Kidney (tissue), 14 donors: ENCODE measurements around the gene ALDH1A2. TPM values are rescaled to one million over a fixed set of nuclear protein-coding genes. Genes with fewer than 3 reads are reported as not detected.

Experiments
- DNase-seq, 5 donors: peaks; one replicate each; pipeline ENCODE4 v3.0.0-alpha.2; 2013 to 2020
- FAIRE-seq: peaks from 2 replicates; lab custom pipeline; 2012; peaks lifted over from hg19 to GRCh38; lab: Jason Lieb, UNC
- H3K27ac ChIP-seq, 2 donors: one replicate each; pipeline ENCODE4 v1.7.0; 2013; ENCODE audit warnings: low read depth in 2 of 2, low read length in 2 of 2, inconsistent platforms in 1 of 2
- H3K27me3 ChIP-seq: one replicate; pipeline ENCODE4 v1.7.1; 2013; ENCODE audit warnings: low read length, inconsistent platforms; ENCODE audit not compliant: control insufficient read depth, insufficient read depth
- H3K36me3 ChIP-seq, 3 donors: one replicate each; pipeline versions ENCODE4 v1.7.0 to v1.7.1; 2013; ENCODE audit warnings: low read length in 3 of 3, control low read depth in 1 of 3, inconsistent platforms in 1 of 3; ENCODE audit not compliant: insufficient read depth in 3 of 3, control insufficient read depth in 2 of 3
- H3K4me1 ChIP-seq, 3 donors: one replicate each; pipeline versions ENCODE4 v1.7.0 to v1.7.1; 2013; ENCODE audit warnings: low read length in 3 of 3, inconsistent platforms in 1 of 3, low read depth in 1 of 3; ENCODE audit not compliant: control insufficient read depth in 2 of 3, insufficient read depth in 2 of 3
- H3K4me3 ChIP-seq, 3 donors: one replicate each; pipeline versions ENCODE4 v1.7.0 to v1.8.1; 2013; ENCODE audit warnings: low read length in 3 of 3, control low read depth in 1 of 3, inconsistent platforms in 1 of 3
- H3K9ac ChIP-seq, 3 donors: one replicate each; pipeline versions ENCODE4 v1.7.0 to v1.7.1; 2013; ENCODE audit warnings: low read length in 3 of 3, control low read depth in 1 of 3, inconsistent platforms in 1 of 3
- H3K9me3 ChIP-seq, 3 donors: one replicate each; pipeline versions ENCODE4 v1.7.0 to v1.7.1; 2013; ENCODE audit warnings: low read length in 3 of 3, control low read depth in 1 of 3, inconsistent platforms in 1 of 3; ENCODE audit not compliant: control insufficient read depth in 2 of 3, insufficient read depth in 1 of 3
- intact Hi-C: fragments of 100-400 bp; cut with DNase I; formaldehyde crosslinking; loops from one replicate; pipeline ENCODE4 v1.11.1; 2022
- polyA plus RNA-seq: library from polyadenylated mRNA; stranded (reverse); fragments of 350-450 nt; fragmentation: Illumina TruSeq; extraction: RNeasy Lipid Tissue Mini Kit (QIAGEN cat#74804); gene quantifications from one replicate; pipeline ENCODE4 v1.2.3, GENCODE V29; 2014; ENCODE audit warnings: low read depth, low replicate concordance; ENCODE audit not compliant: insufficient read depth
- total RNA-seq: library from RNA; stranded (reverse); fragmentation: NEBNext Ultra II Directional; extraction: Animal tissue kit (Norgen Biotek cat#: 25700); gene quantifications from one replicate; pipeline ENCODE4 v1.2.1, GENCODE V29; 2021
- TF ChIP-seq, protein P1 (sequence below): IDR thresholded peaks from 3 replicates; pipeline ENCODE4 v1.5.1; 2012; ENCODE audit warnings: mild to moderate bottlenecking, moderate library complexity, borderline replicate concordance; ENCODE audit not compliant: insufficient read depth; ENCODE audit errors: extremely low read depth
- donor health status: control.
- donor health status: control.
- donor health status: control.
- donor health status: control.
- donor health status: control.
- donor health status: DM: yes; HTN: yes; CAD: no.
- donor health status: Normal renal cell carcinoma (clear cell type).

Gene ALDH1A2
- total and polyA plus RNA-seq, 2 donors from 2014 or later, result 24.4 to 113 TPM

DNA sequence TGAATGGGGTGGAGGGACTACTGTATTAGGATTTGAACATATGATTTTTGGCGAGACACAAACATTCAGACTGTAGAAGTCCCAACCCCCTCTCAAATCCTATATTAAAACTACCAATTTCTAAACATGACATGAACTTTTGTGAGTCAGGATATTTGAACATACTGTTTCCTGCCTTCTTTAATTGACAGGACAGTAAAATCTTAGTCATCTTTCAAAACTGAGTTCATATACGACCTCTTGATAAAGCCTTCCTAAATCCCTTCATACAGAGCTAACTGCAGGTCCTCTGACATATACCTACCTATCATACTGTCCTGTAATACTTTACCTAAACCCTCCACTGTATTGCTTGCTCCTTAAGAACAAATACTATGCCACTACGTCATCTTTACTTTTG, 23.5 kb downstream of the ALDH1A2 start:
- intact Hi-C loops, result no loop called here
- TF ChIP-seq, protein P1, sequence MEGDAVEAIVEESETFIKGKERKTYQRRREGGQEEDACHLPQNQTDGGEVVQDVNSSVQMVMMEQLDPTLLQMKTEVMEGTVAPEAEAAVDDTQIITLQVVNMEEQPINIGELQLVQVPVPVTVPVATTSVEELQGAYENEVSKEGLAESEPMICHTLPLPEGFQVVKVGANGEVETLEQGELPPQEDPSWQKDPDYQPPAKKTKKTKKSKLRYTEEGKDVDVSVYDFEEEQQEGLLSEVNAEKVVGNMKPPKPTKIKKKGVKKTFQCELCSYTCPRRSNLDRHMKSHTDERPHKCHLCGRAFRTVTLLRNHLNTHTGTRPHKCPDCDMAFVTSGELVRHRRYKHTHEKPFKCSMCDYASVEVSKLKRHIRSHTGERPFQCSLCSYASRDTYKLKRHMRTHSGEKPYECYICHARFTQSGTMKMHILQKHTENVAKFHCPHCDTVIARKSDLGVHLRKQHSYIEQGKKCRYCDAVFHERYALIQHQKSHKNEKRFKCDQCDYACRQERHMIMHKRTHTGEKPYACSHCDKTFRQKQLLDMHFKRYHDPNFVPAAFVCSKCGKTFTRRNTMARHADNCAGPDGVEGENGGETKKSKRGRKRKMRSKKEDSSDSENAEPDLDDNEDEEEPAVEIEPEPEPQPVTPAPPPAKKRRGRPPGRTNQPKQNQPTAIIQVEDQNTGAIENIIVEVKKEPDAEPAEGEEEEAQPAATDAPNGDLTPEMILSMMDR, result no peak
- DNase-seq, result no peak
- Histone ChIP-seq H3K9me3 (no peaks in the 10 kb centered on the region), H3K9ac (no peak overlapping the region), H3K4me1 (peaks cover 0 to 10% (median 0%) of the 10 kb centered on the region in 3 donors), H3K27ac (no peak overlapping the region), H3K36me3 (no peaks in the 10 kb centered on the region), H3K4me3 (no peak overlapping the region), H3K27me3 (no peaks in the 10 kb centered on the region)
- no peak for FAIRE-seq

DNA sequence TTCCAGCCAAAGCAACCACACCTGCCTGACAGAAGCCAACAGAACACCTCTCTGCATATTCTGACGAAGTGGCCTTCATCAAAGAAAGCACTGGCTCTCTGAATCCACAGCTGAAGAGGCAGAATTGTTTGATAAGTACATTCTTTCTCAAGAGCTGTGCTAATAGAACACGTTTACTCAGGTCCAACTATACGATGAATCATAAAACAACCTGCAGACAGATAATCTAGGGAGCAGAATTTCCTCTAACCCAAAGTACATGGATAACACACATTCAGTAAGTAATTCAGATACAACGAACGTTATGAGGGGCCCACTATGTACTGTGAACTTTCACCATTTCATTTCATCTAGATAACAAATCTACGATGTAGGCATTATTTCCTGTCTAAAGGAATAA, 25.4 kb downstream of the ALDH1A2 start:
- Histone ChIP-seq H3K27me3 (no peaks in the 10 kb centered on the region), H3K4me1 (peaks cover 0 to 6% (median 0%) of the 10 kb centered on the region in 3 donors), H3K27ac (no peak overlapping the region), H3K36me3 (no peaks in the 10 kb centered on the region), H3K9me3 (no peaks in the 10 kb centered on the region), H3K4me3 (no peak overlapping the region), H3K9ac (no peak overlapping the region)
- FAIRE-seq (no peak), DNase-seq (no peak)
- intact Hi-C loops, result no loop called here
- TF ChIP-seq, protein P1, result no peak

DNA sequence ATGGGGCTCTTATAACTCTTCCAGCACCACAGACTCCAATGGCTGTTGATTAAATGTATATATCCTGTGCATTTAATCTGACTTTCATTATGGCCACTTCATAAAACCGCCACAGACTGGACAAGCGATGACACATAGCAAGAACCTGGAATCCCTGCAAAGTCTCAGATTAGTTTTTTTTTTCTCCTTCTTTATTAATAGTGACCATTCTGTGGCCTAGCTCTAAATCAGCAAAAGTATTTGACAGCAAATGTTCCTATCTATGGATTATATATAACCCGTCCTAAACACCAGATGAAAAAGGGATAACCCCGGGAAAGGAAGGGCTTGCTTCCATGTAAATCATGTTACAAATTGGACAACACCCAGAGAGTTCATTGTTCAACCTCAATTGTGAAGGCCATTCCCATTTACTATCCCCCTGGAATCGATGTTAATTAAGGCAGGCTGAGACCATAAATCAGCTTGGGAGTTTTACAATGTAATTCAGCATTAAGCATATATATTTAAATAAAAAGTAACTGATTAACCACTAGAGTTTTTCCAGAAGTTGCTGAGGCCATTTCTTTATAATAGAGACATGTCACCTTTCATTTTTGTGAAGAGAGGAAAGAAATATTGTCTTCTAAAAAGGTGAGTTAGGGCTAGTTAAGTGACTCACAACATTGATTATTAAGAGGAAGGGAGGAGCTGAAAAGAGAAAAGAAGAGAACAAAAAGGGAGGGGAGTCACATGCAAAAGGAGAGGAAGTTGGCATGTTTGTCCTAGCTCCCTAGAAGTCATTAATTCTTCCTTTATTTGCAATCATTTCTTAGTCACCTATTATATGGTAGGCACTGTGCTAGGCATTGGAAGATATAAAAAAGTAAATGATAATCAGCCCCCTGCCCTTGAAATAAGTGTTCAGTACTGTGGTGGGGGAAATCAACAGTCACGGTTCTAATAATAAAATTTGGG, 26.2 kb downstream of the ALDH1A2 start:
- no peak for FAIRE-seq
- H3K4me3 ChIP-seq, result no peak overlapping the region
- H3K36me3 ChIP-seq, result no peaks in the 10 kb centered on the region
- DNase-seq, result peak in 2 of 5 donors; percentile 74 to 78
- H3K4me1 ChIP-seq, result peaks cover 0 to 6% (median 0%) of the 10 kb centered on the region in 3 donors
- no peak overlapping the region for H3K27ac ChIP-seq
- no peaks in the 10 kb centered on the region for H3K9me3 ChIP-seq
- H3K9ac ChIP-seq, result no peak overlapping the region
- no peaks in the 10 kb centered on the region for H3K27me3 ChIP-seq
- intact Hi-C loops, result no loop called here
- TF ChIP-seq, protein P1, result no peak
